ENCODE data around the gene MSL3. TPM values are rescaled to one million over a fixed set of nuclear protein-coding genes. Genes with fewer than 3 reads are reported as not detected.

Gene MSL3
- total and polyA plus RNA-seq, 4 experiments from 2014 or later, result 62.6 to 140 (median 101) TPM

DNA sequence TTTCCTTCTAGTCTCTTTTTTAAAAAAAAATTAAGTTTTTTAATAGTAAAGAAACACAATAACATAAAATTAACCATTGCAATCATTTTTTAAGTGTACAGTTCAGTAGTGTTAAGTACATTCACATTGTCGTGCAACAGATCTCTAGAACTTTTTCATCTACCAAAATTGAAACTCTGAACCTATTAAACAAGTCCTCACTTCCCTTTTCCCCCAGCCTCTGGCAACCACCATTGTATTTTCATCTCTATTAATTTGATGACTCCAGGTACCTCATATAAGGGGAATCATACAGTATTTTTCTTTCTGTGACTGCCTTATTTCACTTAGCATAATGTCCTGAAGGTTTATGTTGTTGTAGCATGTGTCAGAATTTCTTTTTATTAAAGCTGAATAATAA, 31.8 kb downstream of the MSL3 start:
- Mint-ChIP-seq H3K4me1 (peaks cover 19 to 41% (median 21%) of the 10 kb centered on the region in 4 donors), H3K36me3 (no peaks in the 10 kb centered on the region), H3K27ac (no peak overlapping the region), H3K27me3 (no peaks in the 10 kb centered on the region), H3K9me3 (no peaks in the 10 kb centered on the region), H3K4me3 (no peak overlapping the region)
- no peaks in the 10 kb centered on the region for H3K36me3 ChIP-seq (ENCODE audit: insufficient read depth, low read length)
- H3K27ac ChIP-seq (ENCODE audit: low read depth, low read length), result no peak overlapping the region
- no peaks in the 10 kb centered on the region for H3K9me3 ChIP-seq (ENCODE audit: control insufficient read depth in 1 of 2, low read length in 2 of 2)
- H3K4me1 ChIP-seq (ENCODE audit: insufficient read depth, low read length), result peaks cover 18% of the 10 kb centered on the region
- no peak overlapping the region for H3K4me3 ChIP-seq (ENCODE audit: low read length in 2 of 2)
- CTCF ChIA-PET (ENCODE audit: partially characterized antibody), result no interaction called here
- DNase-seq, result no peak
- POLR2A ChIA-PET (ENCODE audit: partially characterized antibody), result no interaction called here
- intact Hi-C loops (cut with micrococcal nuclease), result loop anchor here (10.0 kb wide), 1 partner anchor 1005 kb away; the partner anchor contains the start of gene PRPS2
- no peaks in the 10 kb centered on the region for H3K27me3 ChIP-seq (ENCODE audit: insufficient read depth, low read length)

DNA sequence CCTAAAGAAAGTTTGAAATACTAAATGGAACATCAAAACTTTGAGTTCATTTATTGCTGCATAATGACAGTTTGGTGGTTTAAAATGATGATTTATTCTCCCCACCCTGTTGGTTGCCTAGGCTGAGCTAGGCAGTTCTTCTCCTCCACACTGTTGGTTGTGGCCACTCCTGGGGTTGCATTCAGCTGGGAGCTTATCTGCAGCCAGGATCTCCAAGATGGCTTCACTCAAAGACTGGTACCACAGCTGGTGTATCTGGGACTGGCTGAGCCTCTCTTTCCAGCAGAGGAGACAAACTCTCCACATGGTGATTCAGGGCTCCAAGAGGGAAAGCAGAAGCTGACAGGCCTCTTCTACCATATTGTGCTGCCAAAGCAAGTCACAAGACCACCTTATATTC, 33.1 kb downstream of the MSL3 start:
- H3K27ac Mint-ChIP-seq, result peak overlapping the region in 1 of 7 donors; percentile 68
- H3K9me3 Mint-ChIP-seq, result no peaks in the 10 kb centered on the region
- H3K4me1 ChIP-seq (ENCODE audit: insufficient read depth, low read length), result peaks cover 18% of the 10 kb centered on the region
- POLR2A ChIA-PET (ENCODE audit: partially characterized antibody), result no interaction called here
- no peaks in the 10 kb centered on the region for H3K27me3 ChIP-seq (ENCODE audit: insufficient read depth, low read length)
- H3K9me3 ChIP-seq (ENCODE audit: control insufficient read depth in 1 of 2, low read length in 2 of 2), result no peaks in the 10 kb centered on the region
- H3K36me3 ChIP-seq (ENCODE audit: insufficient read depth, low read length), result no peaks in the 10 kb centered on the region
- CTCF ChIA-PET (ENCODE audit: partially characterized antibody), result no interaction called here
- H3K4me3 ChIP-seq (ENCODE audit: low read length in 2 of 2), result no peak overlapping the region
- H3K27ac ChIP-seq (ENCODE audit: low read depth, low read length), result no peak overlapping the region
- no peaks in the 10 kb centered on the region for H3K36me3 Mint-ChIP-seq
- no peak overlapping the region for H3K4me3 Mint-ChIP-seq
- H3K27me3 Mint-ChIP-seq, result no peaks in the 10 kb centered on the region
- H3K4me1 Mint-ChIP-seq, result peaks cover 19 to 41% (median 21%) of the 10 kb centered on the region in 4 donors
- no peak for DNase-seq
- intact Hi-C loops (cut with micrococcal nuclease), result no loop called here

DNA sequence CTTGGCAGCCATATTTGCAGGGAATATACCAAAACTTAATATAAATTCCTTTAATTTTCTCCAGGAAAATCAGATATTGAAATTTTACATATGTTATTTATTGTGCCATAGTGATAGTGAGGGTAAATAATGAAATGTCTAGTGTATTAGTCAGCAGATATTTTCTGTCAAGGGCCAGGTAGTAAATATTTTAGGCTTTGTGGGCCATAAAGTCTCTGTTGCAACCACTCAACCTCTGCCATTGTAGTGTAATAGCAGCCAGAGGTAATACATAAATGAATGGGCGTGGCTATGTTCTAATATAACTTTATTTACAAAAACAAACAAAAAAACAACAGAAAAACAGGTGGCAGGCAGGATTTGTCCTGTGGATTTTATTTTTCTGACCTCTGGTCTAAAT, 33.5 kb downstream of the MSL3 start:
- POLR2A ChIA-PET (ENCODE audit: partially characterized antibody), result no interaction called here
- H3K36me3 Mint-ChIP-seq, result no peaks in the 10 kb centered on the region
- H3K27ac ChIP-seq (ENCODE audit: low read depth, low read length), result no peak overlapping the region

DNA sequence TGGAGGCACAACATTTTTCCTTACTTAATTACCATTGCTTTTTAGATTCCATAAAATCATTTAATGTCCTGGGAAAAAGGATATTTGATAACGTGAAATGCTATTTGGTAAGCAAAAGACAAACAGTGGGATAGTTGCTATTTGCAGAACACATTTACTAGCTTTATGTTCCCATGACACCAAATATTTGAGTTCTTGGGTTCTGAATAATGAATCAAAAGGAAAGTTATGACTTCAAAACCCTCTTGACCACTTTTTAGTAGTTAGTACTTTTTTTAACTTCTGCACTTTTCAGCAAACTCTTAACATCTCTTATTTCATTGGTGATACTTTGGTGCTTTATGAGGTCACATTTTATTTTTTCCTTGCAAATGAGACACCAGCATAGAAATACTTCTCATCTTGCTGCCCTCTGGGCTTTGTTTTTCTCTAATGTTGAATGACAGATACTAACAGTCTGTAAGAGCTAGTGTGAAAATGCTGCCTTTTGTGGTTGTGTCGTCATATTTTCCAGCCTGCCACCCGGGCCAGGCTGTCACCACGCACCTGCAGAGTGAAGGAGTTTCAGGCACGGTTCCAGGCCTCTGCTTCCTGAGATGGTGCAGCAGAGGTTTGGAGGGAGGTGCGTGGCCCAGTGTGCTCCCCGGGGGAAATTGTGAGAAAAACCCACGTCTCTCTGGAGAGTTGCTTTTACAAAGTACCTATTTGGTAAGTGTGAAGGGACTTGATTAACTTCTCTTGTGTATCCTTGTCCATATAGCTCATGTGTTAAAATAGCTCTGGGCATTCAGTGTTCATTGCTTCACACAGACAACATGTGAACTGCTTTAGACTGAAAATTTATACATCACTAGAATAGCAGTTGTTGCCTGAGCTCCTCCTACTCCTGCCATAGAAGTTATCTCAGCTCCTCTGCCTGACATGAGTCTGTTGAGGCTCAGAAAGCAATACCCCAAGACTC, 34.7 kb downstream of the MSL3 start:
- H3K27ac ChIP-seq (ENCODE audit: low read depth, low read length), result no peak overlapping the region
- intact Hi-C loops (cut with micrococcal nuclease), result loop anchor here (2.0 kb wide), 1 partner anchor 32 kb away; no protein-coding TSS in a partner anchor
- H3K4me1 Mint-ChIP-seq, result peaks cover 16 to 31% (median 16%) of the 10 kb centered on the region in 4 donors
- H3K9me3 Mint-ChIP-seq, result peaks cover 0 to 1% (median 0%) of the 10 kb centered on the region in 8 donors
- peak overlapping the region in 7 of 8 donors; percentile 13 to 67 (median 33) for H3K4me3 Mint-ChIP-seq
- no peak overlapping the region for H3K4me3 ChIP-seq (ENCODE audit: low read length in 2 of 2)
- H3K27ac Mint-ChIP-seq, result peak overlapping the region; percentile 44 to 84 (median 67)
- H3K36me3 ChIP-seq (ENCODE audit: insufficient read depth, low read length), result no peaks in the 10 kb centered on the region
- no peaks in the 10 kb centered on the region for H3K27me3 ChIP-seq (ENCODE audit: insufficient read depth, low read length)
- DNase-seq, result peak; percentile 32 to 79 (median 45)
- no peaks in the 10 kb centered on the region for H3K36me3 Mint-ChIP-seq
- POLR2A ChIA-PET (ENCODE audit: partially characterized antibody), result interaction anchor here (0.8 kb wide), 1 partner anchor 33 kb away, joined by 3 read pairs; no protein-coding TSS in a partner anchor
- H3K27me3 Mint-ChIP-seq, result no peaks in the 10 kb centered on the region
- no peaks in the 10 kb centered on the region for H3K9me3 ChIP-seq (ENCODE audit: control insufficient read depth in 1 of 2, low read length in 2 of 2)
- CTCF ChIA-PET (ENCODE audit: partially characterized antibody), result interaction anchor here (1.2 to 1.3 kb wide), 2 partner anchors 10 to 19 kb away, joined by 3 read pairs; no protein-coding TSS in a partner anchor
- H3K4me1 ChIP-seq (ENCODE audit: insufficient read depth, low read length), result peaks cover 13% of the 10 kb centered on the region

More for the DNA sequence above, 33.5 kb downstream of the MSL3 start:
- peaks cover 17% of the 10 kb centered on the region for H3K4me1 ChIP-seq (ENCODE audit: insufficient read depth, low read length)
- peak overlapping the region in 1 of 7 donors; percentile 48 for H3K27ac Mint-ChIP-seq
- H3K27me3 Mint-ChIP-seq, result no peaks in the 10 kb centered on the region
- H3K36me3 ChIP-seq (ENCODE audit: insufficient read depth, low read length), result no peaks in the 10 kb centered on the region
- no peak for DNase-seq
- H3K4me3 Mint-ChIP-seq, result no peak overlapping the region
- CTCF ChIA-PET (ENCODE audit: partially characterized antibody), result no interaction called here
- H3K4me3 ChIP-seq (ENCODE audit: low read length in 2 of 2), result no peak overlapping the region
- intact Hi-C loops (cut with micrococcal nuclease), result no loop called here
- peaks cover 19 to 41% (median 21%) of the 10 kb centered on the region in 4 donors for H3K4me1 Mint-ChIP-seq
- no peaks in the 10 kb centered on the region for H3K27me3 ChIP-seq (ENCODE audit: insufficient read depth, low read length)
- no peaks in the 10 kb centered on the region for H3K9me3 ChIP-seq (ENCODE audit: control insufficient read depth in 1 of 2, low read length in 2 of 2)
- H3K9me3 Mint-ChIP-seq, result no peaks in the 10 kb centered on the region

GRCh38 chrX:11793734-11794133, 35.7 kb downstream of the MSL3 start:
- no peak overlapping the region for H3K27ac ChIP-seq (ENCODE audit: low read depth, low read length)
- no peak overlapping the region for H3K4me3 ChIP-seq (ENCODE audit: low read length in 2 of 2)
- H3K27me3 ChIP-seq (ENCODE audit: insufficient read depth, low read length), result no peaks in the 10 kb centered on the region
- H3K4me1 Mint-ChIP-seq, result peaks cover 15 to 27% (median 16%) of the 10 kb centered on the region in 4 donors
- intact Hi-C loops (cut with micrococcal nuclease), result loop anchor here (2.0 kb wide), 1 partner anchor 31 kb away; no protein-coding TSS in a partner anchor
- no peaks in the 10 kb centered on the region for H3K36me3 ChIP-seq (ENCODE audit: insufficient read depth, low read length)
- no peaks in the 10 kb centered on the region for H3K9me3 ChIP-seq (ENCODE audit: control insufficient read depth in 1 of 2, low read length in 2 of 2)
- POLR2A ChIA-PET (ENCODE audit: partially characterized antibody), result no interaction called here
- no peak overlapping the region for H3K4me3 Mint-ChIP-seq
- no peaks in the 10 kb centered on the region for H3K36me3 Mint-ChIP-seq
- H3K4me1 ChIP-seq (ENCODE audit: insufficient read depth, low read length), result peaks cover 13% of the 10 kb centered on the region
- no peak for DNase-seq
- H3K9me3 Mint-ChIP-seq, result peaks cover 0 to 1% (median 0%) of the 10 kb centered on the region in 8 donors
- peak overlapping the region in 1 of 7 donors; percentile 59 for H3K27ac Mint-ChIP-seq
- no peaks in the 10 kb centered on the region for H3K27me3 Mint-ChIP-seq
- CTCF ChIA-PET (ENCODE audit: partially characterized antibody), result interaction anchor here (1.3 kb wide), 1 partner anchor 11 kb away, joined by 3 read pairs; no protein-coding TSS in a partner anchor

- H3K36me3 ChIP-seq (ENCODE audit: insufficient read depth, low read length), result no peaks in the 10 kb centered on the region
- H3K27ac ChIP-seq (ENCODE audit: low read depth, low read length), result no peak overlapping the region
- no peak for DNase-seq
- Mint-ChIP-seq H3K9me3 (peaks cover 0 to 4% (median 0%) of the 10 kb centered on the region in 8 donors), H3K36me3 (no peaks in the 10 kb centered on the region), H3K27me3 (peaks cover under 1 to 2% of the 10 kb centered on the region in 2 donors), H3K27ac (no peak overlapping the region), H3K4me1 (no peaks in the 10 kb centered on the region), H3K4me3 (no peak overlapping the region)
- ChIA-PET CTCF (ENCODE audit: partially characterized antibody) (no interaction called here), POLR2A (ENCODE audit: partially characterized antibody) (no interaction called here)
- no peak overlapping the region for H3K4me3 ChIP-seq (ENCODE audit: low read length in 2 of 2)
- intact Hi-C loops (cut with micrococcal nuclease), result no loop called here
- H3K9me3 ChIP-seq (ENCODE audit: control insufficient read depth in 1 of 2, low read length in 2 of 2), result no peaks in the 10 kb centered on the region
- no peaks in the 10 kb centered on the region for H3K27me3 ChIP-seq (ENCODE audit: insufficient read depth, low read length)
- H3K4me1 ChIP-seq (ENCODE audit: insufficient read depth, low read length), result no peaks in the 10 kb centered on the region
Measured at GRCh38 chrX:11813341-11813740, 55.3 kb downstream of the MSL3 start.
